NT2/D1 (cell line): ENCODE measurements around the gene THSD7A.

Experiments used
- SUZ12 ChIP-seq: IDR thresholded peaks from 2 replicates; pipeline ENCODE4 v1.6.1; 2011; ENCODE audit not compliant: insufficient read length, insufficient read depth; ENCODE audit errors: extremely low read depth
- YY1 ChIP-seq: IDR thresholded peaks from 2 replicates; pipeline ENCODE4 v1.6.1; 2011; ENCODE audit not compliant: insufficient read length, insufficient read depth
- ZNF274 ChIP-seq: IDR thresholded peaks from 2 replicates; pipeline ENCODE4 v1.6.1; 2011; ENCODE audit warnings: mild to moderate bottlenecking, low read depth, low read length

- TF ChIP-seq YY1: no peak
- TF ChIP-seq ZNF274: no peak
- TF ChIP-seq SUZ12: no peak
Measured at GRCh38 chr7:11831156-11831735, 752 bp downstream of the THSD7A start.
